ENCODE measurements around the gene CCDC116. TPM values are rescaled to one million over a fixed set of nuclear protein-coding genes. Genes with fewer than 3 reads are reported as not detected.
A peak's percentile ranks its signal among the peaks of the same experiment; 100 is the strongest.

The CCDC116 gene
- total and polyA plus RNA-seq, 2 experiments from 2014 or later = 0.30 to 1.5 TPM

DNA sequence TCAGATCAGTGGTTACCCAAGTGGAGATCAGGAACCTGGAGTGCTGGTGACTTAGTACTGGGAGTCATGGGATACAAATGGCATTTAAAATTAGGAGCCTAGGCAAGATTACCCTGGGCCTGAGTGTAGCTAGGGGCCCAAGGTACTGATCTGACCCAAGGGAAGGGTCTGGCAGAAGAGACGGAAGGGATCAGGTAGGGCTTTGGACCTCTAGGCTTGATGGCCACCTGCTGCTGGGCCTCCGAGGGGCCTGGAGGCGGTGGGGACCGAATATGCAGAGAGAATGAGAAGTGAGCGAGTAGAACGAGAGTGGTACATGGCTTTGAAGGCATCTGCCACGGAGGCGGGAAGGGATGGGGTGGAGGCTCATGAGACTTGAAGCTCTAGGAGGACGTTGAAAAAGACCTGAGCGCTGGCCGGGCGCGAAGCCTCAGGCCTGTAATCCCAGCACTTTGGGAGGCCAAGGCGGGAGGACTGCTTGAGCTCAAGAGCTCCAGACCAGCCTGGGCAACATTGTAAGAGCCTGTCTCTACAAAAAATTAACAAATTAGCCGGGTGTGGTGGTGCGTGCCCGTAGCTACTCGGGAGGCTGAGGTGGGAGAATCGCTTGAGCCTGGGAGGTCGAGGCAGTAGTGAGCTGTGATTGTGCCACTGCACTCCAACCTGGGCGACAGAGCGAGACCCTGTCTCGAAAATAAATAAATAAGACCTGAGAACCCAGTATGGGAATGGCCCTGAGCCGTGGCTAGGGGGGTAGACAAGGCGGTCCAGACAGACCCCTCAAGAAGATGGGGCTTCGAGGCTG lies 32.7 kb downstream of the CCDC116 start:
- Histone ChIP-seq H3K4me1 (ENCODE audit: insufficient read depth) (peaks cover 4% of the 10 kb centered on the region), H3K36me3 (replicated peaks; ENCODE audit: insufficient read depth, low read depth) (no peaks in the 10 kb centered on the region), H4K20me1 (ENCODE audit: insufficient read depth, poor library complexity, severe bottlenecking) (no peaks in the 10 kb centered on the region), H3K4me2 (peak overlapping the region; percentile 87), H3K79me2 (peaks cover 23% of the 10 kb centered on the region), H3K9me2 (replicated peaks; ENCODE audit: insufficient read depth) (no peaks in the 10 kb centered on the region), H3K27ac (peak overlapping the region; percentile 94), H3K4me3 (peak overlapping the region; percentile 24), H3K27me3 (no peaks in the 10 kb centered on the region), H3K9me3 (ENCODE audit: low read depth) (no peaks in the 10 kb centered on the region), H2AFZ (peak overlapping the region; percentile 69)
- TF ChIP-seq, protein P1, sequence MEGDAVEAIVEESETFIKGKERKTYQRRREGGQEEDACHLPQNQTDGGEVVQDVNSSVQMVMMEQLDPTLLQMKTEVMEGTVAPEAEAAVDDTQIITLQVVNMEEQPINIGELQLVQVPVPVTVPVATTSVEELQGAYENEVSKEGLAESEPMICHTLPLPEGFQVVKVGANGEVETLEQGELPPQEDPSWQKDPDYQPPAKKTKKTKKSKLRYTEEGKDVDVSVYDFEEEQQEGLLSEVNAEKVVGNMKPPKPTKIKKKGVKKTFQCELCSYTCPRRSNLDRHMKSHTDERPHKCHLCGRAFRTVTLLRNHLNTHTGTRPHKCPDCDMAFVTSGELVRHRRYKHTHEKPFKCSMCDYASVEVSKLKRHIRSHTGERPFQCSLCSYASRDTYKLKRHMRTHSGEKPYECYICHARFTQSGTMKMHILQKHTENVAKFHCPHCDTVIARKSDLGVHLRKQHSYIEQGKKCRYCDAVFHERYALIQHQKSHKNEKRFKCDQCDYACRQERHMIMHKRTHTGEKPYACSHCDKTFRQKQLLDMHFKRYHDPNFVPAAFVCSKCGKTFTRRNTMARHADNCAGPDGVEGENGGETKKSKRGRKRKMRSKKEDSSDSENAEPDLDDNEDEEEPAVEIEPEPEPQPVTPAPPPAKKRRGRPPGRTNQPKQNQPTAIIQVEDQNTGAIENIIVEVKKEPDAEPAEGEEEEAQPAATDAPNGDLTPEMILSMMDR (IDR thresholded peaks at IDR 0.05; ENCODE audit: poor library complexity) = no peak
- no peak for TF ChIP-seq EZH2 (IDR thresholded peaks at IDR 0.05; ENCODE audit: borderline replicate concordance)
- TF ChIP-seq EZH2phosphoT487 (IDR thresholded peaks at IDR 0.05; ENCODE audit: low read depth, severe bottlenecking, unreplicated experiment) = no peak
- WGBS (ENCODE audit: low lambda C conversion rate, missing lambda C conversion rate) = 80% methylated on average over 25 of the region's 26 CpGs
- DNase-seq (ENCODE audit: low spot score) = peak; percentile 3

DNA sequence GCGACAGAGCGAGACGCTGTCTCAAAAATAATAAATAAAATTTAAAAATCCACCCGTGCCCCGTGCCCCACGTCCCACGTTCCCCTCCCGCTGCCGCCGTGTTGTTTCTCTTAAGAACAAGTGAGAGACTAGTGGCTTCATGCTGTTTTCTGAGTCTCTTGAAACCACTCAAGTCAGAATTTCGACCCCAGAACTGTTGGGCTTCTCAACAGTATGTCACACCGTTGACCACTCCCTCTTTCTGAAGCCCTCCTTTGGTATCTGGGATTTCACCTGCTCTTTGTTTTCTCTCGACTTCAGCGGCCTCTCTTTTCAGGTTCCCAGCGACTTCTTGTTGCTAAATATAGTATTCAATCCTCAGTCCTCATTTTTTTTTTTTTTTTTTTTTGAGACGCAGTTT lies 34.2 kb downstream of the CCDC116 start:
- Histone ChIP-seq H3K9me2 (replicated peaks; ENCODE audit: insufficient read depth) (no peaks in the 10 kb centered on the region), H3K27me3 (no peaks in the 10 kb centered on the region), H2AFZ (peak overlapping the region; percentile 88), H3K4me1 (ENCODE audit: insufficient read depth) (peaks cover 4% of the 10 kb centered on the region), H3K36me3 (replicated peaks; ENCODE audit: insufficient read depth, low read depth) (no peaks in the 10 kb centered on the region), H3K9me3 (ENCODE audit: low read depth) (no peaks in the 10 kb centered on the region), H3K79me2 (peaks cover 27% of the 10 kb centered on the region), H3K4me3 (peak overlapping the region; percentile 74), H4K20me1 (ENCODE audit: insufficient read depth, poor library complexity, severe bottlenecking) (peaks cover 2% of the 10 kb centered on the region), H3K27ac (peak overlapping the region; percentile 94), H3K4me2 (peak overlapping the region; percentile 87)
- WGBS (ENCODE audit: low lambda C conversion rate, missing lambda C conversion rate) = 63% methylated on average over 16 of the region's 16 CpGs
- TF ChIP-seq EZH2phosphoT487 (IDR thresholded peaks at IDR 0.05; ENCODE audit: low read depth, severe bottlenecking, unreplicated experiment) = no peak
- TF ChIP-seq EZH2 (IDR thresholded peaks at IDR 0.05; ENCODE audit: borderline replicate concordance) = no peak
- TF ChIP-seq, protein P1 (IDR thresholded peaks at IDR 0.05; ENCODE audit: poor library complexity) = no peak
- no peak for DNase-seq (ENCODE audit: low spot score)

DNA sequence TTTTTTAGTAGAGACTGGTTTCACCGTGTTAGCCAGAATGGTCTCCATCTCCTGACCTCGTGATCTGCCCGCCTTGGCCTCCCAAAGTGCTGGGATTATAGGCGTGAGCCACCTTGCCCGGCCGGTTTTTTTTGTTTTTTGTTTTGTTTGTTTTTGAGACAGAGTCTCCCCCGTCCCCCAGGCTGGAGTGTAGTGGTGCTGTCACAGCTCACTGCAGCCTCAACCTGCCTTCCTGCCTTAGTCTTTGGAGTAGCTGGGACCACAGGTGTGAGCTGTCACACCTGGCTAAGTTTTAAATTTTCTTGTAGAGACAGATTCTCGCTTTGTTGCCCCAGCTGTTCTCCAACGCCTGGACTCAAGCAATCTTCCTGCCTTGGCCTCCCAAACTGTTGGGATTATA lies 36.5 kb downstream of the CCDC116 start:
- DNase-seq (ENCODE audit: low spot score) = no peak
- no peak overlapping the region for H2AFZ ChIP-seq
- H3K4me1 ChIP-seq (ENCODE audit: insufficient read depth) = peaks cover 4% of the 10 kb centered on the region
- no peaks in the 10 kb centered on the region for H3K36me3 ChIP-seq (replicated peaks; ENCODE audit: insufficient read depth, low read depth)
- H4K20me1 ChIP-seq (ENCODE audit: insufficient read depth, poor library complexity, severe bottlenecking) = peaks cover 2% of the 10 kb centered on the region
- no peak overlapping the region for H3K4me2 ChIP-seq
- no peaks in the 10 kb centered on the region for H3K27me3 ChIP-seq
- H3K9me2 ChIP-seq (replicated peaks; ENCODE audit: insufficient read depth) = no peaks in the 10 kb centered on the region
- no peak overlapping the region for H3K4me3 ChIP-seq
- no peaks in the 10 kb centered on the region for H3K9me3 ChIP-seq (ENCODE audit: low read depth)
- H3K27ac ChIP-seq = peak overlapping the region; percentile 56
- H3K79me2 ChIP-seq = peaks cover 27% of the 10 kb centered on the region
- WGBS (ENCODE audit: low lambda C conversion rate, missing lambda C conversion rate) = 60% methylated on average over 8 of the region's 9 CpGs
- TF ChIP-seq EZH2 (IDR thresholded peaks at IDR 0.05; ENCODE audit: borderline replicate concordance) (no peak), EZH2phosphoT487 (IDR thresholded peaks at IDR 0.05; ENCODE audit: low read depth, severe bottlenecking, unreplicated experiment) (no peak)
- TF ChIP-seq, protein P1 (IDR thresholded peaks at IDR 0.05; ENCODE audit: poor library complexity) = no peak

All from hepatocyte (in vitro differentiated cells).